ENCODE results near the gene PSAT1. TPM values are rescaled to one million over a fixed set of nuclear protein-coding genes. Genes with fewer than 3 reads are reported as not detected.

The PSAT1 gene
- total and polyA plus RNA-seq, 2 of the 13 experiments (the other 11 are each of a cell fraction or from before 2014, with no cell fraction given), result 135 to 229 TPM

DNA sequence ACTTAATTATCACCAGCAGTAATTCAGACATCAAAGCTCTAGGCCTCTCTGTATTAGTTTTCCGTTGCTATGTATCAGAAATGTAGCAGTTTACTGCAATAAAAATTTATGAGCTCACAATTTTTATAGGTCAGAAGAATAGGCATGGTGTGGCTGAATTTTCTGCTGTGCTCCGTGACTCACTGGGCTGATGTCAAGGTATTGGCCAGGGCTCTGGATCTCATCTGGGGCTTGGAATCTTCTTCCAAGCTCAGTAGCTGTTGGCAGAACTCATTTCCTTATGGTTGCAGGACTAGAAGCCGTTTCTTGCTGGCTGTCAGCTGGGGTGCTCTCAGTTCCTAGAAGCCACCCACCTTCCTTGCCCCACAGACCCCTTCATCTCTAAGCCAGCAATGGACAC lies 66.3 kb downstream of the PSAT1 start:
- Histone ChIP-seq H3K9me3 (ENCODE audit: low read length) (no peaks in the 10 kb centered on the region), H3K9ac (ENCODE audit: insufficient read depth, low read depth, low read length) (no peak overlapping the region), H3K27me3 (ENCODE audit: control insufficient read depth in 1 of 2, insufficient read depth in 2 of 2, low read length in 2 of 2) (no peaks in the 10 kb centered on the region), H2AFZ (ENCODE audit: low read length) (no peak overlapping the region), H3K36me3 (replicated peaks in 1 of 2; ENCODE audit: control insufficient read depth in 1 of 2, insufficient read depth in 2 of 2, low read length in 2 of 2) (no peaks in the 10 kb centered on the region), H3K4me1 (ENCODE audit: insufficient read depth, low read length) (peaks cover 6% of the 10 kb centered on the region; the same call in 1 of the 2 replicates), H3K4me3 (replicated peaks in 1 of 3; ENCODE audit: insufficient read depth in 1 of 3, low read depth in 2 of 3, low read length in 3 of 3) (no peak overlapping the region), H3K27ac (ENCODE audit: extremely low read length, insufficient read depth, low read length) (no peak overlapping the region), H3K79me2 (ENCODE audit: insufficient read depth, low read length) (no peaks in the 10 kb centered on the region), H3K4me2 (ENCODE audit: low read depth, low read length) (no peak overlapping the region), H4K20me1 (ENCODE audit: insufficient read depth, low read length) (no peaks in the 10 kb centered on the region)
- TF ChIP-seq, protein P1, sequence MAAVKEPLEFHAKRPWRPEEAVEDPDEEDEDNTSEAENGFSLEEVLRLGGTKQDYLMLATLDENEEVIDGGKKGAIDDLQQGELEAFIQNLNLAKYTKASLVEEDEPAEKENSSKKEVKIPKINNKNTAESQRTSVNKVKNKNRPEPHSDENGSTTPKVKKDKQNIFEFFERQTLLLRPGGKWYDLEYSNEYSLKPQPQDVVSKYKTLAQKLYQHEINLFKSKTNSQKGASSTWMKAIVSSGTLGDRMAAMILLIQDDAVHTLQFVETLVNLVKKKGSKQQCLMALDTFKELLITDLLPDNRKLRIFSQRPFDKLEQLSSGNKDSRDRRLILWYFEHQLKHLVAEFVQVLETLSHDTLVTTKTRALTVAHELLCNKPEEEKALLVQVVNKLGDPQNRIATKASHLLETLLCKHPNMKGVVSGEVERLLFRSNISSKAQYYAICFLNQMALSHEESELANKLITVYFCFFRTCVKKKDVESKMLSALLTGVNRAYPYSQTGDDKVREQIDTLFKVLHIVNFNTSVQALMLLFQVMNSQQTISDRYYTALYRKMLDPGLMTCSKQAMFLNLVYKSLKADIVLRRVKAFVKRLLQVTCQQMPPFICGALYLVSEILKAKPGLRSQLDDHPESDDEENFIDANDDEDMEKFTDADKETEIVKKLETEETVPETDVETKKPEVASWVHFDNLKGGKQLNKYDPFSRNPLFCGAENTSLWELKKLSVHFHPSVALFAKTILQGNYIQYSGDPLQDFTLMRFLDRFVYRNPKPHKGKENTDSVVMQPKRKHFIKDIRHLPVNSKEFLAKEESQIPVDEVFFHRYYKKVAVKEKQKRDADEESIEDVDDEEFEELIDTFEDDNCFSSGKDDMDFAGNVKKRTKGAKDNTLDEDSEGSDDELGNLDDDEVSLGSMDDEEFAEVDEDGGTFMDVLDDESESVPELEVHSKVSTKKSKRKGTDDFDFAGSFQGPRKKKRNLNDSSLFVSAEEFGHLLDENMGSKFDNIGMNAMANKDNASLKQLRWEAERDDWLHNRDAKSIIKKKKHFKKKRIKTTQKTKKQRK (IDR thresholded peaks at IDR 0.05; ENCODE audit: low read length), result no peak
- TF ChIP-seq ZNF776 (CRISPR knock-in tag; IDR thresholded peaks at IDR 0.05), result no peak
- TF ChIP-seq TARDBP (CRISPR knock-in tag; IDR thresholded peaks at IDR 0.05), result no peak
- TF ChIP-seq HOXA7 (CRISPR knock-in tag; IDR thresholded peaks at IDR 0.05), result no peak
- TF ChIP-seq MAFG (CRISPR knock-in tag; IDR thresholded peaks at IDR 0.05), result no peak
- TF ChIP-seq POLR2G (IDR thresholded peaks at IDR 0.05; ENCODE audit: low read depth, low read length), result no peak
- TF ChIP-seq ZNF335 (CRISPR knock-in tag; IDR thresholded peaks at IDR 0.05), result no peak
- TF ChIP-seq ZNF660 (CRISPR knock-in tag; IDR thresholded peaks at IDR 0.05; ENCODE audit: borderline replicate concordance, low read depth), result no peak
- TF ChIP-seq, protein P2, sequence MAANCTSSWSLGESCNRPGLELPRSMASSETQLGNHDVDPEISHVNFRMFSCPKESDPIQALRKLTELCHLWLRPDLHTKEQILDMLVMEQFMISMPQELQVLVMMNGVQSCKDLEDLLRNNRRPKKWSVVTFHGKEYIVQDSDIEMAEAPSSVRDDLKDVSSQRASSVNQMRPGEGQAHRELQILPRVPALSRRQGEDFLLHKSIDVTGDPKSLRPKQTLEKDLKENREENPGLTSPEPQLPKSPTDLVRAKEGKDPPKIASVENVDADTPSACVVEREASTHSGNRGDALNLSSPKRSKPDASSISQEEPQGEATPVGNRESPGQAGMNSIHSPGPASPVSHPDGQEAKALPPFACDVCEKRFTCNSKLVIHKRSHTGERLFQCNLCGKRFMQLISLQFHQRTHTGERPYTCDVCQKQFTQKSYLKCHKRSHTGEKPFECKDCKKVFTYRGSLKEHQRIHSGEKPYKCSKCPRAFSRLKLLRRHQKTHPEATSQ (CRISPR knock-in tag; IDR thresholded peaks at IDR 0.05; ENCODE audit: borderline replicate concordance), result no peak
- TF ChIP-seq MAFK (conservative IDR thresholded peaks at IDR 0.05 in 1 of 2, IDR thresholded peaks at IDR 0.05 in 1 of 2; ENCODE audit: low read length in 2 of 2), result no peak
- TF ChIP-seq HMG20A (CRISPR knock-in tag; IDR thresholded peaks at IDR 0.05; ENCODE audit: borderline replicate concordance), result no peak
- TF ChIP-seq MEF2D (CRISPR knock-in tag; IDR thresholded peaks at IDR 0.05), result no peak
- TF ChIP-seq CBX5 (CRISPR knock-in tag; IDR thresholded peaks at IDR 0.05; ENCODE audit: borderline replicate concordance), result no peak
- TF ChIP-seq ZNF224 (CRISPR knock-in tag; IDR thresholded peaks at IDR 0.05), result no peak
- ChIA-PET CTCF (ENCODE audit: low intra/inter-chr PET ratio, low total read pairs) (no interaction called here), POLR2A (no interaction called here)
- intact Hi-C loops (cut with micrococcal nuclease; ENCODE audit: unreplicated experiment), result loop anchor here (10.0 kb wide), 1 partner anchor 342 kb away; no protein-coding TSS in a partner anchor
- BruUV-seq (replicated peaks), result no TSS peak
- in situ Hi-C loops (cut with HindIII; ENCODE audit: extremely low pct_ligation_motif_present, low pct_unique_long_range_greater_than_20kb), result no loop called here
- ATAC-seq (no peak), FAIRE-seq (no peak), DNase-seq (ENCODE audit: low spot score) (no peak)
- 88% methylated on average over 3 of the region's 3 CpGs for WGBS (ENCODE audit: low lambda C conversion rate)

Measured in HepG2 (cell line).